Activated CD4-positive, alpha-beta memory T cell treated with anti-CD3 and anti-CD28 coated beads, Interleukin-2, amount 10 ng/mL, durations not matched to agents 7 days and 5 days (primary cell): Measurements from ENCODE around the gene CER1. TPM values are rescaled to one million over a fixed set of nuclear protein-coding genes. Genes with fewer than 3 reads are reported as not detected.

Experiments
- CTCF ChIA-PET: fragments of 350-600 bp; sonication (Branson Sonifier 250); formaldehyde crosslinking; loops from one replicate; lab custom pipeline; 2021; ENCODE audit warnings: antibody characterized with exemption, inconsistent platforms; lab: Charles Lee
- POLR2A ChIA-PET: fragments of 350-600 bp; sonication (Branson Sonifier 250); formaldehyde crosslinking; loops from one replicate; lab custom pipeline; 2021; ENCODE audit warnings: antibody characterized with exemption; lab: Charles Lee
- DNase-seq: peaks from one replicate; pipeline ENCODE4 v3.0.0-alpha.2; 2020
- H3K27ac Mint-ChIP-seq: one replicate; pipeline ENCODE4 v1.8.0; 2021; ENCODE audit warnings: mild to moderate bottlenecking, mixed read lengths
- H3K27me3 Mint-ChIP-seq: one replicate; pipeline ENCODE4 v1.8.0; 2021; ENCODE audit warnings: mixed read lengths
- H3K36me3 Mint-ChIP-seq: one replicate; pipeline ENCODE4 v1.8.0; 2021; ENCODE audit warnings: low read depth, mixed read lengths
- H3K4me1 Mint-ChIP-seq: one replicate; pipeline ENCODE4 v1.8.0; 2021; ENCODE audit warnings: mixed read lengths
- H3K4me3 Mint-ChIP-seq: one replicate; pipeline ENCODE4 v1.8.0; 2021; ENCODE audit warnings: mild to moderate bottlenecking, mixed read lengths
- H3K9me3 Mint-ChIP-seq: one replicate; pipeline ENCODE4 v1.8.0; 2021; ENCODE audit warnings: mixed read lengths
- total RNA-seq, 2 experiments: library from RNA; stranded (reverse); gene quantifications; one replicate each; pipeline ENCODE4 v1.2.3, GENCODE V29; 2021

The CER1 gene
- total RNA-seq, 2 experiments from 2014 or later: not detected

DNA sequence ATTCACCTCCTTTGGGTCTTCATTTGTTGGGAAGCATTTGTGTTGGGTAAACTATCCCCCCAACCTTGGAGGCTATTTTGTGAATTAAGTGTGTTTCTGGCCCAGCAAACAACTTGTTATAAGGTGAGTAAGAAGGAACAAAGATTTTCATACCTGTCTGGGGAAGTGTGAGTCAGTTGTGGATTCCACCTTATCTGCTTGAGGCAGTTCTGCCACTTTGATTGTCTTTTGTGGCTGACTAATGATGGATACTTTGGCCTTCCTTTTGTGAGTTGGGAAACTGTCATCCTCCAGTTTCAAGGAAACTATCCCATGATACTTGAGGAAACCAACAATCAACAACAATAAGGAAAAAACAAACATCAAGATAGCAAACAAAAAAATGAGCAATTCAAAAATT lies 24.6 kb upstream of the CER1 start:
- Mint-ChIP-seq H3K4me1 (no peaks in the 10 kb centered on the region), H3K27ac (no peak overlapping the region), H3K4me3 (no peak overlapping the region), H3K9me3 (no peaks in the 10 kb centered on the region), H3K27me3 (peaks cover 19% of the 10 kb centered on the region), H3K36me3 (no peaks in the 10 kb centered on the region)
- ChIA-PET CTCF (no interaction called here), POLR2A (no interaction called here)
- DNase-seq: no peak

- ChIA-PET POLR2A (no interaction called here), CTCF (no interaction called here)
- Mint-ChIP-seq H3K27ac (no peak overlapping the region), H3K4me3 (no peak overlapping the region), H3K27me3 (peaks cover 19% of the 10 kb centered on the region), H3K4me1 (no peaks in the 10 kb centered on the region), H3K36me3 (no peaks in the 10 kb centered on the region), H3K9me3 (no peaks in the 10 kb centered on the region)
- no peak for DNase-seq
Measured at GRCh38 chr9:14746626-14747025, 24.1 kb upstream of the CER1 start.

DNA sequence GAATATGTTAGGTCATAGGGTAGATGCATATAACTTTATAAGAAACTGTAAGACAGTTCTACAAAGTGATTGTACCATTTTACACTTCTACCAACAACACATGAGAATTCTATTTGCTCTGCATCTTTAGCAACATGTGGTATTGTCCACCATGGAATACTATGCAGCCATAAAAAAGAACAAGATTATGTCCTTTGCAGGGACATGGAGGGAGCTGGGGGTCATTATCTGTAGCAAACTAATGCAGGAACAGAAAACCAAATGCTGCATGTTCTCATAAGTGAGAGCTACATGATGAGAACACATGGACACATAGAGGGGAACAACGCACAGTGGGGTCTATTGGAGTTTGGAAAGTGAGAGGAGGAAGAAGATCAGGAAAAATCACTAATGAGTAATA lies 22.2 kb upstream of the CER1 start:
- ChIA-PET POLR2A (no interaction called here), CTCF (interaction anchor here (0.7 kb wide), 1 partner anchor 29 kb away, joined by 3 read pairs; no protein-coding TSS in a partner anchor)
- no peaks in the 10 kb centered on the region for H3K9me3 Mint-ChIP-seq
- H3K27ac Mint-ChIP-seq: no peak overlapping the region
- no peaks in the 10 kb centered on the region for H3K36me3 Mint-ChIP-seq
- H3K4me3 Mint-ChIP-seq: no peak overlapping the region
- H3K27me3 Mint-ChIP-seq: peaks cover 9% of the 10 kb centered on the region
- no peak for DNase-seq
- H3K4me1 Mint-ChIP-seq: no peaks in the 10 kb centered on the region

DNA sequence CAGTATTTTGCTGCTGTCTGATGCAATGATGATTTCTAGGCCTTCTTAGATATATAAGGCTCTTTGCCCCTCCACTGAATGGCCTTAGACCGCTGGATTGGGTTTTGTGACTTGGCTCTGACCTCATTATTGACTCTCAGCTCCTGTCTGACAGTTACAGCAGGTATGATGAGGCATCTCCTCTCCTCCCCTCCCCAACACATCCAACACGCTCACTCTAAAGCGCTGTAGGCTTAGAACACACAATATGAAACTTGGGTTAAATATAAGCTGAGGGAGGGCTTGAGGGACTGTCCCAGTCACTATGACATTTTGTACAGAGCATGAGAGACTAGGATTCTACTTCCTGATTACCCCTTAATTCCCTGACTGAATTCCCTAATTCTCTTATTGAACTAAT lies 18.8 kb upstream of the CER1 start:
- no peaks in the 10 kb centered on the region for H3K36me3 Mint-ChIP-seq
- DNase-seq: no peak
- no peak overlapping the region for H3K27ac Mint-ChIP-seq
- H3K4me1 Mint-ChIP-seq: no peaks in the 10 kb centered on the region
- H3K9me3 Mint-ChIP-seq: no peaks in the 10 kb centered on the region
- no peak overlapping the region for H3K4me3 Mint-ChIP-seq
- ChIA-PET CTCF (no interaction called here), POLR2A (no interaction called here)
- H3K27me3 Mint-ChIP-seq: peaks cover 7% of the 10 kb centered on the region

DNA sequence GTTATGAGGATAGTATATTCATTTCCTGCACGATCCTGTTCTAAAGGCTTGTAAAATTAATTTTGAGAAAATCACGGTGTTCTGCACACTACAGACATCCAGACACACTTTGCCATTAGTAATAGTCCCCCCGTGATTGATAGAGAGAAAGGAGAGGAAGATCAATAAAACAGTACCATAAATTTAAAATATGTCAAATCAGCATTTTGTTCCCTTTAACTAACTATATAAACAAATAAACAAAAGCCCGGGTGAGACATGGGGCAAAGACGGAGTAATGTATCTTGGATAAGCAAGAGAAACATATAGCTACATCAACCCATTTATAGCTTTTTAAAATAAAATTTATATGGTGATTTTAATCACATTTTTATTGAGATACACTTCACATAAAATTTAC lies 10.6 kb upstream of the CER1 start:
- ChIA-PET POLR2A (no interaction called here), CTCF (no interaction called here)
- no peaks in the 10 kb centered on the region for H3K4me1 Mint-ChIP-seq
- H3K36me3 Mint-ChIP-seq: no peaks in the 10 kb centered on the region
- no peaks in the 10 kb centered on the region for H3K9me3 Mint-ChIP-seq
- H3K27me3 Mint-ChIP-seq: peaks cover 7% of the 10 kb centered on the region
- DNase-seq: no peak
- no peak overlapping the region for H3K4me3 Mint-ChIP-seq
- no peak overlapping the region for H3K27ac Mint-ChIP-seq

- no peaks in the 10 kb centered on the region for H3K4me1 Mint-ChIP-seq
- H3K4me3 Mint-ChIP-seq: no peak overlapping the region
- no peaks in the 10 kb centered on the region for H3K36me3 Mint-ChIP-seq
- no peak for DNase-seq
- no peaks in the 10 kb centered on the region for H3K9me3 Mint-ChIP-seq
- H3K27me3 Mint-ChIP-seq: peaks cover 4% of the 10 kb centered on the region
- ChIA-PET POLR2A (no interaction called here), CTCF (no interaction called here)
- no peak overlapping the region for H3K27ac Mint-ChIP-seq
Measured at GRCh38 chr9:14731294-14731981, 8.9 kb upstream of the CER1 start.

GRCh38 chr9:14730461-14730898 lies 7.9 kb upstream of the CER1 start:
- H3K4me3 Mint-ChIP-seq: no peak overlapping the region
- POLR2A ChIA-PET: no interaction called here
- peaks cover 3% of the 10 kb centered on the region for H3K27me3 Mint-ChIP-seq
- H3K4me1 Mint-ChIP-seq: no peaks in the 10 kb centered on the region
- CTCF ChIA-PET: no interaction called here
- no peaks in the 10 kb centered on the region for H3K36me3 Mint-ChIP-seq
- DNase-seq: no peak
- no peaks in the 10 kb centered on the region for H3K9me3 Mint-ChIP-seq
- H3K27ac Mint-ChIP-seq: no peak overlapping the region

GRCh38 chr9:14723301-14723700 lies 768 bp upstream of the CER1 start:
- peaks cover 19% of the 10 kb centered on the region for H3K27me3 Mint-ChIP-seq
- H3K36me3 Mint-ChIP-seq: no peaks in the 10 kb centered on the region
- H3K9me3 Mint-ChIP-seq: no peaks in the 10 kb centered on the region
- no peak for DNase-seq
- no peak overlapping the region for H3K4me3 Mint-ChIP-seq
- no peak overlapping the region for H3K27ac Mint-ChIP-seq
- POLR2A ChIA-PET: interaction anchor here (0.7 kb wide), 1 partner anchor 209 kb away, joined by 3 read pairs; no protein-coding TSS in a partner anchor
- CTCF ChIA-PET: no interaction called here
- H3K4me1 Mint-ChIP-seq: no peaks in the 10 kb centered on the region

- no peaks in the 10 kb centered on the region for H3K9me3 Mint-ChIP-seq
- H3K4me1 Mint-ChIP-seq: no peaks in the 10 kb centered on the region
- H3K27me3 Mint-ChIP-seq: peaks cover 26% of the 10 kb centered on the region
- no peaks in the 10 kb centered on the region for H3K36me3 Mint-ChIP-seq
- DNase-seq: no peak
- ChIA-PET CTCF (no interaction called here), POLR2A (no interaction called here)
- no peak overlapping the region for H3K27ac Mint-ChIP-seq
- H3K4me3 Mint-ChIP-seq: no peak overlapping the region
Measured at GRCh38 chr9:14719231-14719923, 3.2 kb downstream of the CER1 start.

- Mint-ChIP-seq H3K4me1 (no peaks in the 10 kb centered on the region), H3K27ac (no peak overlapping the region), H3K9me3 (no peaks in the 10 kb centered on the region), H3K36me3 (no peaks in the 10 kb centered on the region), H3K4me3 (no peak overlapping the region), H3K27me3 (peaks cover 28% of the 10 kb centered on the region)
- CTCF ChIA-PET: interaction anchor here (1.4 kb wide), 1 partner anchor 11 kb away, joined by 3 read pairs; no protein-coding TSS in a partner anchor
- POLR2A ChIA-PET: no interaction called here
- DNase-seq: no peak
Measured at GRCh38 chr9:14715102-14715501, 7.4 kb downstream of the CER1 start.

GRCh38 chr9:14713187-14713767 lies 9.3 kb downstream of the CER1 start:
- POLR2A ChIA-PET: no interaction called here
- no peaks in the 10 kb centered on the region for H3K4me1 Mint-ChIP-seq
- H3K9me3 Mint-ChIP-seq: no peaks in the 10 kb centered on the region
- no peak for DNase-seq
- H3K27me3 Mint-ChIP-seq: peaks cover 26% of the 10 kb centered on the region
- CTCF ChIA-PET: no interaction called here
- H3K27ac Mint-ChIP-seq: no peak overlapping the region
- H3K4me3 Mint-ChIP-seq: no peak overlapping the region
- no peaks in the 10 kb centered on the region for H3K36me3 Mint-ChIP-seq

DNA sequence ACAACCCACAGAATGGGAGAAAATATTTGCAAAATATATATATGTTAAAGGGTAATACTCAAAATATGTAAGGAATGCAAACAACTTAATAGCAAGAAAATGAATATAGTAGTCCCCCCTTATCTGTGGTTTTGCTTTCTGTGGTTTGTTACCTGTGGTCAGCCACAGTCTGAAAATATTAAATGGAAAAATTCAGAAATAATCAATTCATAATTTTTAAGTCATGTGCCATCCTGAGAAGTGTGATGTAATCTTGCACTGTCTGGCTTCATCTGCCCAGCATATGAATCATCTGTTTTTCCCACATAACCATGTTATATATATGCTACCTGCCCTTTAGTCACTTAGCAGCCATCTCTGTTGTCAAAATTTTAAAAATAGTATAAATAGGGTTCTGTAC lies 11.7 kb downstream of the CER1 start:
- no peaks in the 10 kb centered on the region for H3K36me3 Mint-ChIP-seq
- no peak overlapping the region for H3K4me3 Mint-ChIP-seq
- POLR2A ChIA-PET: interaction anchor here (1.2 kb wide), 1 partner anchor 18 kb away, joined by 4 read pairs; the partner anchor contains the start of gene ZDHHC21
- peaks cover 2% of the 10 kb centered on the region for H3K9me3 Mint-ChIP-seq
- no peak for DNase-seq
- H3K27me3 Mint-ChIP-seq: peaks cover 28% of the 10 kb centered on the region
- CTCF ChIA-PET: no interaction called here
- H3K4me1 Mint-ChIP-seq: no peaks in the 10 kb centered on the region
- H3K27ac Mint-ChIP-seq: no peak overlapping the region

GRCh38 chr9:14706530-14707140 lies 15.9 kb downstream of the CER1 start:
- Mint-ChIP-seq H3K36me3 (no peaks in the 10 kb centered on the region), H3K4me3 (no peak overlapping the region), H3K9me3 (peaks cover 7% of the 10 kb centered on the region), H3K27ac (no peak overlapping the region), H3K27me3 (peaks cover 26% of the 10 kb centered on the region), H3K4me1 (no peaks in the 10 kb centered on the region)
- POLR2A ChIA-PET: no interaction called here
- CTCF ChIA-PET: no interaction called here
- no peak for DNase-seq
